CD4-positive, alpha-beta T cell treated with Interleukin-2 at 100 ng/mL for 4 hours (primary cell): Measurements from ENCODE around the gene XCR1.
"Not testable (repeated sequence)": the region's sequence is repeated elsewhere in the genome, so short reads cannot be mapped to it uniquely, and the experiment has no call there.

Experiments used
- DNase-seq: peaks from one replicate; pipeline ENCODE4 v3.0.0-alpha.2; 2020; ENCODE audit warnings: low spot score

The XCR1 gene

GRCh38 chr3:46006238-46007032 lies 20.8 kb downstream of the XCR1 start:
- no peak for DNase-seq

- not testable (repeated sequence) for DNase-seq
Measured at GRCh38 chr3:46003706-46004105, 23.6 kb downstream of the XCR1 start.

GRCh38 chr3:46001178-46001577 lies 26.1 kb downstream of the XCR1 start:
- DNase-seq: no peak

- no peak for DNase-seq
Measured at GRCh38 chr3:45997942-45998341, 29.3 kb downstream of the XCR1 start.

- DNase-seq: not testable (repeated sequence)
Measured at GRCh38 chr3:45997499-45997898, 29.8 kb downstream of the XCR1 start.

- peak; percentile 89 for DNase-seq
Measured at GRCh38 chr3:45995236-45996192, 31.8 kb downstream of the XCR1 start, which contains the start of gene FYCO1. TSS of gene FYCO1 (minus strand) at chr3:45995824. CDS start at chr3:45984910, 10,914 bp downstream.

GRCh38 chr3:45994419-45995235 lies 32.7 kb downstream of the XCR1 start:
- peak; percentile 60 for DNase-seq

GRCh38 chr3:45993421-45994027 lies 33.8 kb downstream of the XCR1 start:
- peak; percentile 74 for DNase-seq

- no peak for DNase-seq
Measured at GRCh38 chr3:45992821-45993221, 34.5 kb downstream of the XCR1 start.

- no peak for DNase-seq
Measured at GRCh38 chr3:45992133-45992729, 35.1 kb downstream of the XCR1 start.

GRCh38 chr3:45991341-45991740 lies 35.9 kb downstream of the XCR1 start:
- no peak for DNase-seq

- no peak for DNase-seq
Measured at GRCh38 chr3:45990181-45990580, 37.1 kb downstream of the XCR1 start.

GRCh38 chr3:45988804-45989203 lies 38.5 kb downstream of the XCR1 start:
- peak; percentile 37 for DNase-seq

- no peak for DNase-seq
Measured at GRCh38 chr3:45988362-45988761, 38.9 kb downstream of the XCR1 start.

- DNase-seq: no peak
Measured at GRCh38 chr3:45987368-45988291, 39.7 kb downstream of the XCR1 start.

- no peak for DNase-seq
Measured at GRCh38 chr3:45986303-45986982, 40.8 kb downstream of the XCR1 start.

GRCh38 chr3:45985532-45986302 lies 41.6 kb downstream of the XCR1 start:
- no peak for DNase-seq
